Common myeloid progenitor, CD34-positive (primary cell): Measurements from ENCODE around the gene ZCCHC7.

Experiments used
- CTCF ChIA-PET: fragments of 350-600 bp; sonication (Branson Sonifier 250); formaldehyde crosslinking; loops from one replicate; lab custom pipeline; 2021; ENCODE audit warnings: antibody characterized with exemption; lab: Charles Lee
- POLR2A ChIA-PET: fragments of 350-600 bp; sonication (Branson Sonifier 250); formaldehyde crosslinking; loops from one replicate; lab custom pipeline; 2021; ENCODE audit warnings: antibody characterized with exemption; lab: Charles Lee
- DNase-seq, 3 donors: peaks; one replicate each; pipeline versions ENCODE4 v3.0.0 to v3.0.0-alpha.2; 2013
- H3K27ac ChIP-seq, 2 experiments: 1 replicate in 1 of 2; 2 replicates in 1 of 2; pipeline ENCODE4 v1.7.0; 2013; ENCODE audit warnings: inconsistent platforms in 2 of 2, low read length in 2 of 2, mild to moderate bottlenecking in 2 of 2, low read depth in 1 of 2, moderate library complexity in 1 of 2; ENCODE audit not compliant: severe bottlenecking in 2 of 2, insufficient read depth in 1 of 2, poor library complexity in 1 of 2
- H3K27me3 ChIP-seq, 5 experiments: replicated peaks in 2 of 5; 1 replicate in 3 of 5; 2 replicates in 2 of 5; pipeline versions ENCODE4 v1.6.1 to v1.7.0; 2013; ENCODE audit warnings: low read length in 4 of 5, mild to moderate bottlenecking in 2 of 5, moderate library complexity in 2 of 5, inconsistent platforms in 1 of 5; ENCODE audit not compliant: insufficient read depth in 5 of 5, control insufficient read depth in 4 of 5
- H3K36me3 ChIP-seq, 4 experiments: 1 replicate in 2 of 4; 2 replicates in 2 of 4; pipeline versions ENCODE4 v1.6.1 to v1.7.0; 2013; ENCODE audit warnings: low read length in 3 of 4, control low read depth in 1 of 4, mild to moderate bottlenecking in 1 of 4; ENCODE audit not compliant: control insufficient read depth in 4 of 4, insufficient read depth in 4 of 4
- H3K4me1 ChIP-seq, 4 experiments: 1 replicate in 3 of 4; 2 replicates in 1 of 4; pipeline versions ENCODE4 v1.6.1 to v1.7.1; 2013; ENCODE audit warnings: low read length in 3 of 4, mild to moderate bottlenecking in 3 of 4, control low read depth in 1 of 4, inconsistent platforms in 1 of 4, moderate library complexity in 1 of 4; ENCODE audit not compliant: control insufficient read depth in 4 of 4, insufficient read depth in 4 of 4; ENCODE audit errors: control extremely low read depth in 1 of 4
- H3K4me3 ChIP-seq, 7 experiments: 1 replicate in 4 of 7; 2 replicates in 3 of 7; pipeline versions ENCODE4 v1.5.1 to v1.7.0; 2013; ENCODE audit warnings: mild to moderate bottlenecking in 7 of 7, low read length in 6 of 7, moderate library complexity in 6 of 7, inconsistent platforms in 2 of 7, low read depth in 2 of 7, control low read depth in 1 of 7; ENCODE audit not compliant: insufficient read depth in 4 of 7, control insufficient read depth in 1 of 7; ENCODE audit errors: extremely low read depth in 1 of 7
- H3K9me3 ChIP-seq, 5 experiments: 1 replicate in 4 of 5; 2 replicates in 1 of 5; pipeline versions ENCODE4 v1.6.1 to v1.7.1; 2013; ENCODE audit warnings: low read length in 4 of 5, mild to moderate bottlenecking in 2 of 5, inconsistent platforms in 1 of 5, low read depth in 1 of 5, moderate library complexity in 1 of 5; ENCODE audit not compliant: control insufficient read depth in 4 of 5, insufficient read depth in 2 of 5; ENCODE audit errors: control extremely low read depth in 1 of 5
- WGBS: methylation state at CpG from one replicate; pipeline ENCODE4 v1.1.5; 2013; ENCODE audit not compliant: insufficient coverage; 5-methylcytosine and 5-hydroxymethylcytosine counted together

The ZCCHC7 gene

GRCh38 chr9:37273595-37273994 is 153.2 kb downstream of the ZCCHC7 start:
- ChIA-PET CTCF (no interaction called here), POLR2A (no interaction called here)
- Histone ChIP-seq H3K36me3 (peaks cover 0 to 3% (median 2%) of the 10 kb centered on the region in 4 experiments), H3K27me3 (no peaks in the 10 kb centered on the region), H3K9me3 (peaks cover 0 to 5% (median 1%) of the 10 kb centered on the region in 5 experiments), H3K4me1 (no peaks in the 10 kb centered on the region), H3K27ac (no peak overlapping the region), H3K4me3 (no peak overlapping the region)
- DNase-seq = no peak

GRCh38 chr9:37281541-37281940 is 161.2 kb downstream of the ZCCHC7 start:
- no peaks in the 10 kb centered on the region for H3K27me3 ChIP-seq
- 100% methylated on average over 1 of the region's 2 CpGs for WGBS

GRCh38 chr9:37283730-37284325 is 163.5 kb downstream of the ZCCHC7 start:
- ChIA-PET POLR2A (interaction anchor here (0.6 to 1.5 kb wide), 2 partner anchors 14 to 62 kb away, joined by 3 read pairs; no protein-coding TSS in a partner anchor), CTCF (interaction anchor here (0.9 to 1.0 kb wide), 2 partner anchors 12 to 26 kb away, joined by 3 to 4 read pairs; no protein-coding TSS in a partner anchor)
- DNase-seq = peak in 2 of 3 donors; percentile 6 to 33
- Histone ChIP-seq H3K9me3 (no peaks in the 10 kb centered on the region), H3K36me3 (no peaks in the 10 kb centered on the region), H3K4me1 (peaks cover 0 to 7% (median 6%) of the 10 kb centered on the region in 4 experiments), H3K27ac (peak overlapping the region in 1 of 2 experiments; percentile 40), H3K27me3 (no peaks in the 10 kb centered on the region), H3K4me3 (no peak overlapping the region)
- 21% methylated on average over 2 of the region's 6 CpGs for WGBS

More at GRCh38 chr9:37281541-37281940, 161.2 kb downstream of the ZCCHC7 start:
- ChIA-PET POLR2A (no interaction called here), CTCF (interaction anchor here (1.2 kb wide), 1 partner anchor 11 kb away, joined by 3 read pairs; no protein-coding TSS in a partner anchor)
- no peak for DNase-seq
- peaks cover 0 to 2% (median 0%) of the 10 kb centered on the region in 4 experiments for H3K36me3 ChIP-seq
- no peak overlapping the region for H3K27ac ChIP-seq
- no peak overlapping the region for H3K4me3 ChIP-seq
- H3K9me3 ChIP-seq = peaks cover 0 to 3% (median 0%) of the 10 kb centered on the region in 5 experiments
- peaks cover 0 to 7% (median 6%) of the 10 kb centered on the region in 4 experiments for H3K4me1 ChIP-seq

GRCh38 chr9:37284636-37285035 is 164.3 kb downstream of the ZCCHC7 start:
- DNase-seq = no peak
- ChIA-PET POLR2A (interaction anchor here (0.6 to 1.5 kb wide), 2 partner anchors 13 to 140 kb away, joined by 3 read pairs; no protein-coding TSS in a partner anchor), CTCF (interaction anchor here (1.0 kb wide), 1 partner anchor 12 kb away, joined by 4 read pairs; no protein-coding TSS in a partner anchor)
- Histone ChIP-seq H3K36me3 (no peaks in the 10 kb centered on the region), H3K27me3 (no peaks in the 10 kb centered on the region), H3K27ac (no peak overlapping the region), H3K4me1 (peaks cover 0 to 7% (median 6%) of the 10 kb centered on the region in 4 experiments), H3K4me3 (no peak overlapping the region), H3K9me3 (no peaks in the 10 kb centered on the region)
- no CpG with 5 or more reads among the region's 1 CpG for WGBS

GRCh38 chr9:37286530-37287175 is 166.3 kb downstream of the ZCCHC7 start:
- no peak overlapping the region for H3K27ac ChIP-seq
- H3K9me3 ChIP-seq = no peaks in the 10 kb centered on the region
- H3K4me1 ChIP-seq = peaks cover 0 to 7% (median 6%) of the 10 kb centered on the region in 4 experiments
- no peak overlapping the region for H3K4me3 ChIP-seq
- no peaks in the 10 kb centered on the region for H3K36me3 ChIP-seq
- DNase-seq = no peak
- H3K27me3 ChIP-seq = no peaks in the 10 kb centered on the region
- POLR2A ChIA-PET = no interaction called here
- no CpG with 5 or more reads among the region's 6 CpGs for WGBS
- CTCF ChIA-PET = no interaction called here

DNA sequence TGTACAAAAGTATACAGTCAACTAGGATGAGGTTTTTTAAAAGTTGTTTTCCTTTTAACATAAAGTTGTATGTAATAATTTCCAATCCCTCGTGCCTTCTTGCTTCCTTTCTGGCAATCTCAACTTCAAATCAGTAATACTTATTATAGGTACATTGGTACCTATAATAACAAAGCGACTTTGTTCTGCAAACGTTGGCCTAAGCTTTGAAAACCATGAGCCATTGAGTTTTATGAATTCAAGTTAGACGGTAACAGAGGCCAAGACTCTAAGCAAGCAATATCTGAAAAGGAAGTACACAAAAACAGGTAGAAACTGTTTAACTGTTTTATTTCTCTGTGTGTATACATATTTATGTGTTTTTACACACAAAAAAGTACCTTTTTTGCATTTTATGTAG is 166.9 kb downstream of the ZCCHC7 start:
- POLR2A ChIA-PET = no interaction called here

GRCh38 chr9:37289631-37290030 is 169.3 kb downstream of the ZCCHC7 start:
- no peaks in the 10 kb centered on the region for H3K9me3 ChIP-seq
- no peak overlapping the region for H3K27ac ChIP-seq
- H3K27me3 ChIP-seq = no peaks in the 10 kb centered on the region
- H3K4me3 ChIP-seq = no peak overlapping the region
- 90% methylated on average over 3 of the region's 4 CpGs for WGBS
- DNase-seq = no peak
- ChIA-PET POLR2A (no interaction called here), CTCF (no interaction called here)
- peaks cover 4 to 18% (median 11%) of the 10 kb centered on the region in 4 experiments for H3K4me1 ChIP-seq
- H3K36me3 ChIP-seq = no peaks in the 10 kb centered on the region

More for the DNA sequence above, 166.9 kb downstream of the ZCCHC7 start:
- no peak overlapping the region for H3K27ac ChIP-seq
- no peak overlapping the region for H3K4me3 ChIP-seq
- no peaks in the 10 kb centered on the region for H3K36me3 ChIP-seq
- no peak for DNase-seq
- no peaks in the 10 kb centered on the region for H3K9me3 ChIP-seq
- no peaks in the 10 kb centered on the region for H3K27me3 ChIP-seq
- CTCF ChIA-PET = interaction anchor here (0.7 kb wide), 1 partner anchor 14 kb away, joined by 3 read pairs; no protein-coding TSS in a partner anchor
- peaks cover 0 to 7% (median 6%) of the 10 kb centered on the region in 4 experiments for H3K4me1 ChIP-seq
- 100% methylated on average over 2 of the region's 4 CpGs for WGBS
